Neural crest cell (in vitro differentiated cells): ENCODE data around the gene NUB1. TPM values are rescaled to one million over a fixed set of nuclear protein-coding genes. Genes with fewer than 3 reads are reported as not detected.

Experiments
- DNase-seq: peaks from one replicate; pipeline ENCODE4 v3.0.0; 2021; ENCODE audit warnings: low read depth, mixed read lengths, low spot score
- H3K27ac Mint-ChIP-seq: one replicate; pipeline ENCODE4 v1.8.0; 2021; ENCODE audit warnings: mild to moderate bottlenecking, mixed read lengths; ENCODE audit not compliant: unreplicated experiment
- H3K27me3 Mint-ChIP-seq: 2 replicates; pipeline ENCODE4 v1.8.0; 2021; ENCODE audit warnings: low read depth, mild to moderate bottlenecking, mixed read lengths
- H3K36me3 Mint-ChIP-seq: 2 replicates; pipeline ENCODE4 v1.8.0; 2021; ENCODE audit warnings: low read depth, mild to moderate bottlenecking, mixed read lengths
- H3K4me1 Mint-ChIP-seq: 2 replicates; pipeline ENCODE4 v1.8.0; 2021; ENCODE audit warnings: mixed read lengths
- H3K4me3 Mint-ChIP-seq: one replicate; pipeline ENCODE4 v1.8.0; 2021; ENCODE audit warnings: mild to moderate bottlenecking, mixed read lengths
- H3K9me3 Mint-ChIP-seq: 2 replicates; pipeline ENCODE4 v1.8.0; 2021; ENCODE audit warnings: mixed read lengths
- CTCF ChIP-seq: fragments of 200-600 bp; sonication (generic); conservative IDR thresholded peaks from 2 replicates; pipeline ENCODE4 v1.5.0; 2021; ENCODE audit warnings: antibody characterized with exemption, mild to moderate bottlenecking
- total RNA-seq: library from RNA; stranded (reverse); gene quantifications from 2 replicates; pipeline ENCODE4 v1.2.1, GENCODE V29; 2021

The NUB1 gene
- total RNA-seq, 1 donor from 2014 or later = 32.6 TPM

GRCh38 chr7:151381098-151381347 lies 39.4 kb downstream of the NUB1 start:
- Mint-ChIP-seq H3K36me3 (peaks cover 4% of the 10 kb centered on the region), H3K9me3 (no peaks in the 10 kb centered on the region), H3K27me3 (peaks cover 46% of the 10 kb centered on the region), H3K27ac (no peak overlapping the region), H3K4me1 (peaks cover 5% of the 10 kb centered on the region), H3K4me3 (no peak overlapping the region)
- no peak for TF ChIP-seq CTCF
- no peak for DNase-seq

GRCh38 chr7:151381348-151382078 lies 39.9 kb downstream of the NUB1 start:
- Mint-ChIP-seq H3K36me3 (peaks cover 4% of the 10 kb centered on the region), H3K4me3 (no peak overlapping the region), H3K4me1 (peaks cover 5% of the 10 kb centered on the region), H3K9me3 (no peaks in the 10 kb centered on the region), H3K27me3 (peaks cover 46% of the 10 kb centered on the region), H3K27ac (no peak overlapping the region)
- TF ChIP-seq CTCF = no peak
- no peak for DNase-seq

- no peak for DNase-seq
- no peak overlapping the region for H3K4me3 Mint-ChIP-seq
Measured at GRCh38 chr7:151382079-151382885, 40.7 kb downstream of the NUB1 start.

GRCh38 chr7:151383638-151384351 lies 42.2 kb downstream of the NUB1 start:
- no peak overlapping the region for H3K27ac Mint-ChIP-seq
- TF ChIP-seq CTCF = no peak
- no peak for DNase-seq
- peaks cover 5% of the 10 kb centered on the region for H3K4me1 Mint-ChIP-seq
- H3K9me3 Mint-ChIP-seq = no peaks in the 10 kb centered on the region
- no peaks in the 10 kb centered on the region for H3K36me3 Mint-ChIP-seq
- no peak overlapping the region for H3K4me3 Mint-ChIP-seq
- peaks cover 45% of the 10 kb centered on the region for H3K27me3 Mint-ChIP-seq

More at GRCh38 chr7:151382079-151382885, 40.7 kb downstream of the NUB1 start:
- H3K27ac Mint-ChIP-seq = no peak overlapping the region
- peaks cover 5% of the 10 kb centered on the region for H3K4me1 Mint-ChIP-seq
- H3K36me3 Mint-ChIP-seq = peaks cover 4% of the 10 kb centered on the region
- no peaks in the 10 kb centered on the region for H3K9me3 Mint-ChIP-seq
- TF ChIP-seq CTCF = no peak
- peaks cover 49% of the 10 kb centered on the region for H3K27me3 Mint-ChIP-seq

- Mint-ChIP-seq H3K27me3 (peaks cover 43% of the 10 kb centered on the region), H3K4me1 (peaks cover 5% of the 10 kb centered on the region), H3K9me3 (no peaks in the 10 kb centered on the region), H3K36me3 (no peaks in the 10 kb centered on the region), H3K27ac (no peak overlapping the region), H3K4me3 (no peak overlapping the region)
- DNase-seq = no peak
- no peak for TF ChIP-seq CTCF
Measured at GRCh38 chr7:151384352-151384697, 42.7 kb downstream of the NUB1 start.
